SIG-M5 treated with dmso at 0.1 percent for 504 hours (cell line): ENCODE data around the gene BRK1.
"Not testable (repeated sequence)": the region's sequence is repeated elsewhere in the genome, so short reads cannot be mapped to it uniquely, and the experiment has no call there.

ENCODE experiments used
- DNase-seq: peaks from one replicate; lab custom pipeline; 2025; ENCODE audit not compliant: unreplicated experiment; lab: John Stamatoyannopoulos, UW

The BRK1 gene

DNA sequence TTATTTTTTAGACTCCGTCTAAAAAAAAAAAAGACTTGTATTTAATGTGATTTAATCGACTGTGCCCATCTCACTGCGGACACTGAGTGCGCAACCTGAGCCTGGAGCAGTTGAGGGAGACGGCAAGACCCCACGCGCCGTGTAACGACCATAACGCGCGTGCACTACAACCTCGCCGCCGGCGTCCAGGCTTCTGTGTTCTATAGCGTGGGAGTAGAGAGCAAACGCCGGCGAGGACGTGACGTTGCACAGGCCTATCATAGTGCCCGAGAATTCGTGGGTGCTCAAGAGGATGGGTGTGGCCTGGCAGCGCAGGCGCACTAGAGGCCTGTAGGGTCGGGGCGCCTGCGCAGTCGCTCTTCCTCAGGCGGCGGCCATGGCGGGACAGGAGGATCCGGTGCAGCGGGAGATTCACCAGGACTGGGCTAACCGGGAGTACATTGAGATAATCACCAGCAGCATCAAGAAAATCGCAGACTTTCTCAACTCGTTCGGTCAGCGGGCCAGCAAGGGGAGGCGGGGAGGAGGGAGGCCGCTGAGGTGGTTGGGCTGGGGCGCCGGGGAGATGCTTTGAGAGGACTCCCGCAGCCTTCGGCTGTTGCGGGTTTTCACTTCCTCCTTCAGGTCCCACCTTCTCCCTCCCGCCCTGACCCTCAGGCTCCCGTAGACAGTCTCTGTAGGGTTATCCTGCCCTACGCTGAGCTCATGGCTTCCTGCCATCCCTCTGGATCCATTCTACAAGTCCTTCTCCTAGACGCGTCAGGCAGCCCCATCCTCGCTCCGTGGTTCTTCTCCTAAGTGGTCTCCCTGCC, at the start of gene BRK1:
Gene BRK1, plus strand, starts transcription at position 350 of the 812 bp plus-strand sequence. Its CDS starts 27 bp downstream, at position 377.
- peak; percentile 99 for DNase-seq

DNA sequence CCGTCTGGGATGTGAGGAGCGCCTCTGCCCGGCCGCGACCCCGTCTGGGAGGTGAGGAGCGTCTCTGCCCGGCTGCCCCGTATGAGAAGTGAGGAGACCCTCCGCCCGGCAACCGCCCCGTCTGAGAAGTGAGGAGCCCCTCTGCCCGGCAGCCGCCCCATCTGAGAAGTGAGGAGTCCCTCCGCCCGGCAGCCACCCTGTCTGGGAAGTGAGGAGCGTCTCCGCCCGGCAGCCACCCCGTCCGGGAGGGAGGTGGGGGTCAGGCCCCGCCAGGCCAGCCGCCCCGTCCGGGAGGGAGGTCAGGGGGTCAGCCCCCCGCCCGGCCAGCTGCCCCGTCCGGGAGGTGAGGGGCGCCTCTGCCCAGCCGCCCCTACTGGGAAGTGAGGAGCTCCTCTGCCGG, 45.4 kb upstream of the BRK1 start:
- DNase-seq = not testable (repeated sequence)

DNA sequence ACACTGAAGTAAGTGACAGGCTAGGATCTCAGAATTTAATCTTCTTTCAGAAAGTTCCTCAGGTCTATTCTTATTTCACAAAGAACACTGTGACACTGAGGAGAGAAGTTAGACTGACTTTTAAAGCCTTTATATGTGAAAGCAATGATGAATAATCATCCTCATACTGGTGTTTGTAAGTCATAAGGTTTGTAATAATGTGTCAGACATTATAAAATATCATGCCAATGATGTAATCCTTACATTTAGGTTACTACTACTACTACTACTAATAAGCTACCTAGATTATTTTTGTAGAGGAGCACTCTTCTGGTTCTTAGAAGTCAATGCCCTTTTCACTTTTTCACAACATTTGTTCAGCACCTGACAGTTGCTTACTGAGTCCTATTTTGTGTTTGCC, 40.8 kb upstream of the BRK1 start:
- no peak for DNase-seq

DNA sequence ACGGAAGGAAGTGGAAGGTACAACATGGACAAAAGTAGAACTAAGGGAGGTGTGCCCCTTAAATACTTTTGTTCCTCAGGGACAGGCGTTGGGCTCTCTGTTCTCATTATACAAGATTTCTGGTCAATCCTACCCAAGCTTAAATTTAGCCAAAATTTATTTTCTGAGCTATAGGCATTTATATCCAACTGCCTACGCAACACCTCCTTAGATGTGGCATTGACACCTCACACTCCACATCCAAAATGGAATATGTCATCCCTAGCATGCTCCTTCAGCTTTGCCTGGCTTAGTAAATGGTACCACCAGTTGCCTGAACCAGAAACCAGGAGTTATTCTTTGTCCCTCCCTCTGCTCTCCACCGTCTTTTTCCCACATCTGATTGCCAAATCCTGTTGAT, 33.6 kb upstream of the BRK1 start:
- DNase-seq = no peak

DNA sequence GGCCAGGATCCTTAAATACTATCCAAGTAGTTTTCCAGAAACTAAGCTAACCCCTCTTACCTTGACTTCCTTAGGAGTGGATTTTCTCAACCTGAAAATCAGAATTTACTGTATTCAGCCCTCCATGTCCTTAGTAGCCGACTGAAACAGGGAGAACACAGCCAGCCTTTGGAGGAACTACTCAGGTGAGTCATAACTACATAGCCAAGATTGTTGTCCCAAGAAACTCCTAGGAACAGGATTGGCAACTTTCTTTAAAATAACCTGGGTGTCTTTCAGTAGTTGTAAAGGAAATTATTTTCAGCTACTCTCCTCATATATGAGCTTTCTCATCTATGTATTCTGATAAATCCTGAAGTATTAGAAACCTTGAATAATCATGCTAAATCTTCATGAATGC, 29.7 kb upstream of the BRK1 start:
- DNase-seq = peak; percentile 48

DNA sequence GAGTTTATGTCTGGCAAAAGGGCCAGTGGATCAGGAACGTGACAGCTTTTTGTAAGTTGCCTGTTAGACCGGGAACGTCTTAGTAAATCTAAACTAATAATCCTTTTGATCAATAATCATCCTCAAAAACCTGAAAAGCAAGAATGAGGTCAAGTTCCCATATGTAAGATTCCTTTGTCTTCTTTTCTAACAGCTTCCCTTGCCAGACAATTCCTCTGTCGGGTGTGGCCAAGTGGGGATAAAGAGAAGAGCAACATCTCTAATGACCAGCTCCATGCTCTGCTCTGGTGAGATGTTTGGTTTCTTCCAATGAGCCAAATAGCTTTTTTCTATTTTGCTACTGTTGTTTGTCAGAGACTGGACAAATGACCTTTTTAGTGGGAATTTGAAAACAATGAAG, 27.2 kb upstream of the BRK1 start:
- no peak for DNase-seq

DNA sequence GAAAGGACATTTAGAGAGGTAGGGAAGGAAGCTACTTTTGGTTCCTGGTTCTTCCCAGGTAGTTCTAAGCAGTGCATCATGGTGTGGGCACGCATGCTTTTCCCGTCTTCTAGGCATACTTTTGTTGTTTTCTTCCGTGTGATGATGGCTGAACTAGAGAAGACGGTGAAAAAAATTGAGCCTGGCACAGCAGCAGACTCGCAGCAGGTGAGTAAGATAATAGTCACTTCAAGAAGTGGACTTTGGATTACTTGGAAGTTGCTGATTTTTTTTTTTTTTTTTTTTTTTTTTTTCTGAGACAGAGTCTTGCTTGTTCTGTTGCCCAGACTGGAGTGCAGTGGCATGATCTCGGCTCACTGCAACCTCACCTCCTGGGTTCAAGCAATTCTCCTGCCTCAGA, 25.3 kb upstream of the BRK1 start:
- DNase-seq = no peak

DNA sequence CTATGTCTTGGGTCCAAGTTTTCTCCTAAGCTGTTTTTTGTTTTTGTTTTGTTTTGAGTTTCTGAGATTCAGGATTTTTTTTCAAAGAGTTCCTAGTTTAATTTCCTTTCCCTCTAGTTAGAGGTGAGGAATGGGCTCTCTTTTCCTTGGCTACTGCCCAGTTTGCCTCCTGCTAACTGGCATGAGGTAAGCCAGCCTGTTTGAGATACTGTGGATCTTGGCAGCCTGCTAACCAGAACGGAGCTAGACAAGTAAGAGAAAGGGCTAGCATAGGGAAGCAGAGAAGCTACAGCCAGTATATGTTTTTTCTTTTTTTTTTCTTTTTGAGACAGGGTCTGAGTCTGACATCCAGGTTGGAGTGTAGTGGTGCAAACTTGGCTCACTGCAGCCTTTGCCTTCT, 24.7 kb upstream of the BRK1 start:
- DNase-seq = not testable (repeated sequence)

DNA sequence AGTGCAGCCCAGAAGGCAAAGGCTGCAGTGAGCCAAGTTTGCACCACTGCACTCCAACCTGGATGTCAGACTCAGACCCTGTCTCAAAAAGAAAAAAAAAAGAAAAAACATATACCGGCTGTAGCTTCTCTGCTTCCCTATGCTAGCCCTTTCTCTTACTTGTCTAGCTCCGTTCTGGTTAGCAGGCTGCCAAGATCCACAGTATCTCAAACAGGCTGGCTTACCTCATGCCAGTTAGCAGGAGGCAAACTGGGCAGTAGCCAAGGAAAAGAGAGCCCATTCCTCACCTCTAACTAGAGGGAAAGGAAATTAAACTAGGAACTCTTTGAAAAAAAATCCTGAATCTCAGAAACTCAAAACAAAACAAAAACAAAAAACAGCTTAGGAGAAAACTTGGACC, 24.1 kb upstream of the BRK1 start:
- not testable (repeated sequence) for DNase-seq

DNA sequence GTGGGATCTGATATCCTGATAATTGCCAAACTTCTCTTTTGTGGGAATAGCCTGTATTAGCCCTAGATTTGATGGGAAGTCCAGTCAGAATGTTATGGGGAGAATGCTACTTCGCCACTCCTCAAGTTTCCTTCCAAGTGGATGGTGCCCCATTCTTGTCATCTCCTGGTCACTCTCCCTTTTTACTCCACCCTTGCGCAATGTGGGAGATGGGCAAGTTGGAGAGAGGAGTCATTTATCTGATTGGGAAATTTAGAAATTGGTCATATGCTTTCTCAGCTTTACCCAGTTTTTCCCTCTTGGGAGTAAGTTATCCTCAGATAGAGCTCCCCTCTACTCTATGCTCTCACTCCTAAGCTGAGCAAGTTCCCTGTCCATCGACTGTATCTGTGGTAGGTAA, 21.8 kb upstream of the BRK1 start:
- DNase-seq = no peak

DNA sequence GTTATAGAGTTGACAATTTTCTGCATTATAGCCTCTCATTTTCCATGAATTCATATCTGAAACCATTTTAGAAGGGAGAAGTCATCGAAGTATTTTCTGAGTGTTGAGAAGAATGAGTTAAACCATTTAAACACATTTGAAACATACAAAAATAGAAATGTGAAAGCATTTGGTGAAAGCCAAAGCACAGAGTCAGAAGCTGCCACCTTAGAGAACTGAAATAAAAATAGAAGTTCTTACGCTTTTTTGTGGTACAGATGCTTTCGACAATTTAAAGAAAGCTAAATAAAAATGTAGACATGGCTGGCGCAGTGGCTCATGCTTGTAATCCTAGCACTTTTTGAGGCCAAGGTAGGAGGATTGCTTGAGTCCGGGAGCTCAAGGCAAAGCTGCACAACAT, 16.4 kb upstream of the BRK1 start:
- no peak for DNase-seq

DNA sequence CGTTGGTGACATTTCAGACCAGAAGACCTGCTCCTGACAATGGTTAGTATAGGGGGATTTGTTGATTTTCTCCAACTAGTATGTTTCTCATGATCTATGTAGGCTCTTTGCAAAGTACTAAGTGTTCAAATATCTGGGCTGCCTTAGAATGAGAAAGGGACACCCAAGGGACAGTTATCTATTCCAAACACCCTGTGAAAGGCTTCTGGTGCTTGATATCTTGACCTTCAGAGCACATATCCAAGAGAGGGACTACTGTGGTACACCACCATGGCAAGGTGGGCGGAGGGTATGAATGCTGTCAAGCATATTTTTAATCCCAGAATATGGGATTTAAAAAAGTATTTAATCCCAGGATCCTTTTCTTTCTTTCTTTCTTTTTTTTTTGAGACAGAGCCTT, 8.6 kb upstream of the BRK1 start:
- DNase-seq = no peak

DNA sequence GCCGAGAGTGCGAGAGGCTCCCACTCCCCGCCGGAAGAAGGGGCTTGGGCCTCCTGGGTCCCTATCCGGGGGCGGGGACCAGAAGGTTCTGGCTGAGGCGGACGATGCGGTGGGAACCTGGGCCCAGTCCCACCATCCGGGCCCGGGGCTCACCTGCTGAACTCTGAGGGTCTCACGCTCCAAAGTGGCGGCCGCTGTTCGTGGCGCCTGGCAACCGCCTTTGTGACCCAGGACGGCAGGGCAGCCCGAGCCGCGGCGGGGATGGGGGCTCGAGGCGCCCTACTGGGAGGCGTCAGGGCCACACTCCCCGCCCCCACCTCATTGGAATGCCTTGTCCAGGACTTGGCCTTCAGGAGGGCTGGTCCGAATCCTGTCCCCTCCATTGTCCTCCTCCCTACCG, 7.4 kb upstream of the BRK1 start, which contains the start of gene FANCD2OS:
Gene FANCD2OS, minus strand, starts transcription at position 165 of the 400 bp plus-strand sequence. CDS start 3,481 bp downstream, outside the sequence.
- DNase-seq = no peak

DNA sequence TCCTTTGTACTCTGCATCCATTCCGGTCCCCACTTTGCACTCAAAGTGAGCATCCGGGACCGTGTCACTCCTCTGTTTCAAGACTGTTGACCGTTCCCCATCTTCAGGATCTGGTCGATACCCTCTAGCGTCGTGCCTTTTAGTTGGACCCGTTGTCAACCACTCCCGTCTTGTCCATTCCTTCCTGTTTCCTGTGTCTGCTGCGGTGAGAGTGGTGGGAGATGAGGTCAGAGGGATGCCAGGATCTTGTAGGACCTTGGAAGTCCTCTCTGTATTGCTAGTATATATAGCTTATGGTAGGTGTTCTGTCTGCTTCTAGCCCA, 624 bp downstream of the BRK1 start:
- peak; percentile 66 for DNase-seq

DNA sequence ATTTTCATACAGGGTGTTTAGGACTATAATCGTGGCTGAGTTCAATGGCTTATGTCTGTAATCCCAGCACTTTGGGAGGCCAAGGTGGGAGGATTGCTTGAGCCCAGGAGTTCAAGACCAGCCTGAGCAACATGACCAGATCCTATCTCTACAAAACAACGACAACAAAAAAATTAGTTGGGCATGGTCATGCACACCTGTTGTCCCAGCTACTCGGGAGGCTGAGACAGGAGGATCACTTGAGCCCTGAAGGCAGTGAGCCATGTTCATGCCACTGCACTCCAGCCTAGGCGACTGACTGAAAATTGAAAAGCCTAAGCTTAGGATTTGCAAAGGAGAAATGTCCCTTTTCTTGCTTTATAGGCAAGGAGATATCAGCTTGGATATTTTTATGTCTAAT, 1.5 kb downstream of the BRK1 start:
- no peak for DNase-seq

DNA sequence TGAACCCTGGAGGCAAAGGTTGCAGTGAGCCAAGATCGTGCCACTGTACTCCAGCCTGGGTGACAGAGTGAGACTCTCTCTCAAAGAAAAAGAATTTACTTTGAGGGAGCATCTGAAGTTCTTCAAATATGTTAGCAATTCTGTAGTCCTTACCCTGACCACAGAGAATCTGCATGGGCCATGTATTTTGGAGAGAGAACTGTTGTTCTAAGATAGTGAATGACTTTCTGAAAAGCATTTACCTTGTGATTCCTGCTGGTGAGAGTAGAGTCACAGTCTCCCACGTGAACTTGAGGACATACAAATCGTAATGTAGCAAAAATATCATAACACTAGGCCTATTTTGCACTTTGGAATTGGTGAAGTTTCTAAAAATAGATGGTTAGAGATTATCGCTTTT, 3.9 kb downstream of the BRK1 start:
- no peak for DNase-seq

DNA sequence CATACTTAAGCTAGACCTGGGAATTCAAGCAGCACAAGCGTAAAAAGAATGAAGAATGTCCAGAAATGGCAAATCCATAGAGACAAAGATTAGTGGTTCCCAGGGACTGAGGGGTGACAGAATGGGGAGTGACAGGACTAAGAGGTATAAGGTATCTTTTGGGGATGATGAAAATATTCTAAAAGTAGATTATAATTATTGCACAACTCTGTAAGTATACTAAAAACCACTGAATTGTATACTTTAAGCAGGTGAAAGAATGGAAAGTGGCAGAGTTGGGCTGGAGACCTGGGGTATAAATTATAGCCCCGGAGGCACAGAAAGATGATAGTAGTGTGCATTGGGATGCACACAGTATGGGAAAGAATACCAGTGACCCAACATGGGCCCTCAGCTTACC, 5.6 kb downstream of the BRK1 start:
- no peak for DNase-seq

DNA sequence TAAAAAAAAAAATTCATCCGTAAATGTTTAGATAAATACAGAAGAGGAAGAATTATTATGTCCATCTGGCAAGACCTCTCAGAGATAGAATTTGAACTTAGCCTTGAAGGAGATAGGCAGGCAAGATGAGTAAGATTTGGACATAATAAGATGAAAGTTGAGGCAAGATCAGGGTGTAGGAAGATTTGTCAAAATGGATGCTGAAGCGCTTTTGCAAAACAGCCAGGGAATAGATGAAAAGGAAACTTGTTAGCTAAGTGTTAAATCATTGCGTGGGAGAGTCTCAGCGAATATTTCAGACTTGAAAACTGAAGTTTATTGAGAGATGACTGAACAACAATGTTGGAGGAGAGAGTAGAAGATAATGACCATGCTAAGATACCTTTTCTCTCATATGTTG, 7.2 kb downstream of the BRK1 start:
- DNase-seq = no peak

DNA sequence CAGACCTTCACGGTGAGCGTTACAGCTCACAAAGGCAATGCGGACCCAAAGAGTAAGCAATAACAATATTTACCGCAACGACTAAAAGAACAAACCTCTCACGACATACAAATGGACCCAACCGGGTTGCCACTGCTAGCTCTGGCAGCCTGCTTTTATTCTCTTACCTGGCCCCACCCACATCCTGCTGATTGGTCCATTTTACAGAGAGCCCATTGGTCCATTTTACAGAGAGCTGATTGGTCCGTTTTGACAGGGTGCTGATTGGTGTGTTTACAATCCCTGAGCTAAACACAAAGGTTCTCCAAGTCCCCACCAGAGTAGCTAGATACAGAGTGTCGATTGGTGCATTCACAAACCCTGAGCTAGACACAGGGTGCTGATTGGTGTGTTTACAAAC, 20.4 kb downstream of the BRK1 start:
- not testable (repeated sequence) for DNase-seq

DNA sequence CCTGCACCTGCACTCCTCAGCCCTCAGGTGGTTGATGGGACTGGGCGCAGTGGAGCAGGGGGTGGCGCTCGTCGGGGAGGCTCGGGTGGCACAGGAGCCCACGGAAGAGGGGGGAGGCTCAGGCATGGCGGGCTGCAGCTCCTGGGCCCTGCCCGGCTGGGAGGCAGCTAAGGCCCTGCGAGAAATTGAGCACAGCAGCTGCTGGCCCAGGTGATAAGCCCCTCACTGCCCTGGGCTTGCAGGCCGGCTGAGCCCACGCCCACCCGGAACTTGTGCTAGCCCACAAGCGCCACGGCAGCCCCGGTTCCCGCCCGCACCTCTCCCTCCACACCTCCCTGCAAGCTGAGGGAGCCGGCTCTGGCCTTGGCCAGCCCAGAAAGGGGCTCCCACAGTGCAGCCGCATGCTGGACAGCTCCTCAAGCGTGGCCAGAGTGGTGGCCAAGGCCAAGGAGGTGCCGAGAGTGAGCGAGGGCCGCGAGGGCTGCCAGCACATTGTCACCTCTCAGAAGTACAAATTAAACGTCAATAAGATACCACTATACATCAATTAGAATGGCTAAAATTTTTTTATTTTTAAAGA, 21.0 kb downstream of the BRK1 start:
- no peak for DNase-seq

DNA sequence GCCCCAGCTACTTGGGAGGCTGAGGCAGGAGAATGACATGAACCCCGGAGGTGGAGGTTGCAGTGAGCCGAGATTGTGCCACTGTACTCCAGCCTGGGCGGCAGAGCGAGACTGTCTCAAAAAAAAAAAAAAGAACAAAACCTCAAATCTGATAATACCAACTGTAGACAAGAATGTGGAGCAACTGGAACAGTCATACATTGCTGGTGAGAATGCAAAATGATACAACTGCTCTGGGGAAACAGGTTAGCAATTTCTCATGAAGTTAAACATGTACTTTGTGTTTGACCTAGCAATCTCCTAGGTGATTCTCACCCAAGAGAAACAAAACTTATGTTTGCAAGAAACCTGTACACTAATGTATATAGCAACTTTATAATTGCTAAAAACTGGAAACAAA, 21.7 kb downstream of the BRK1 start:
- DNase-seq = peak; percentile 61

DNA sequence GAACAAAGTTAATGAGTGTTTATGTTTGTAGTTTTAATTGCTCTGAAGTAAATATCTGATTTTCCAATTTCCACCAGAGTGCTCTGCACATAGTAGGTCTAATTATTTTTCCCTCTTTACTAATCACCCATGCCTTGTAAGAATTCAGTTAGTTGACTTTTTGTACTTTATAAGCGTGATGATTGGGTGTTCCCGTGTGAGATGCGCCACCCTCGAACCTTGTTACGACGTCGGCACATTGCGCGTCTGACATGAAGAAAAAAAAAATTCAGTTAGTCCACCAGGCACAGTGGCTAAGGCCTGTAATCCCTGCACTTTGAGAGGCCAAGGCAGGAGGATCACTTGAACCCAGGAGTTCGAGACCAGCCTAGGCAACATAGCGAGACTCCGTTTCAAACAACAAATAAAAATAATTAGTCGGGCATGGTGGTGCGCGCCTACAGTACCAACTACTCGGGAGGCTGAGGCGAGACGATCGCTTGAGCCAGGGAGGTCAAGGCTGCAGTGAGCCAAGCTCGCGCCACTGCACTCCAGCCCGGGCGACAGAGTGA, 25.6 kb downstream of the BRK1 start:
- DNase-seq = no peak
